ENCODE results near the gene MFSD6.

MFSD6 gene

DNA sequence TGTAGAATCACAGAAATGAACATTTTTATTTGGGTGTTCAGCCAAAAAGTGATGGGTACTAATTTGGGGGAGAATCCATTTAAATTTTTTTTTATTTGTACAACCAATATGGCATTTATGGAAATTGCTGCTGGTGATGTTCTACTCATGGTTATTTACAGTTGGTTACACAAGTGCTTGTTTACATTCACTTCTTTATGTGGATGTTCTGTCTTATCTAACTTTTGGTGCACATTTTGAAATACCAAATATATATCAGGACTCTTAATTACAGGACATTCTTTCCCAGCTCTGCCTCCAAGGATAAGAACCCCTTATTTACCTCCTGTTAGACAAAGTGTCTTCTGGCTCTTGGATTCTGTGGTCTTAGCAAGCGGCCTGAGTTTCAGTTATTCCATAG lies 91.1 kb downstream of the MFSD6 start:
- TF ChIP-seq, protein P1, sequence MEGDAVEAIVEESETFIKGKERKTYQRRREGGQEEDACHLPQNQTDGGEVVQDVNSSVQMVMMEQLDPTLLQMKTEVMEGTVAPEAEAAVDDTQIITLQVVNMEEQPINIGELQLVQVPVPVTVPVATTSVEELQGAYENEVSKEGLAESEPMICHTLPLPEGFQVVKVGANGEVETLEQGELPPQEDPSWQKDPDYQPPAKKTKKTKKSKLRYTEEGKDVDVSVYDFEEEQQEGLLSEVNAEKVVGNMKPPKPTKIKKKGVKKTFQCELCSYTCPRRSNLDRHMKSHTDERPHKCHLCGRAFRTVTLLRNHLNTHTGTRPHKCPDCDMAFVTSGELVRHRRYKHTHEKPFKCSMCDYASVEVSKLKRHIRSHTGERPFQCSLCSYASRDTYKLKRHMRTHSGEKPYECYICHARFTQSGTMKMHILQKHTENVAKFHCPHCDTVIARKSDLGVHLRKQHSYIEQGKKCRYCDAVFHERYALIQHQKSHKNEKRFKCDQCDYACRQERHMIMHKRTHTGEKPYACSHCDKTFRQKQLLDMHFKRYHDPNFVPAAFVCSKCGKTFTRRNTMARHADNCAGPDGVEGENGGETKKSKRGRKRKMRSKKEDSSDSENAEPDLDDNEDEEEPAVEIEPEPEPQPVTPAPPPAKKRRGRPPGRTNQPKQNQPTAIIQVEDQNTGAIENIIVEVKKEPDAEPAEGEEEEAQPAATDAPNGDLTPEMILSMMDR (IDR thresholded peaks at IDR 0.05; ENCODE audit: borderline replicate concordance, control extremely low read depth, extremely low read depth, insufficient read depth, missing control alignments): no peak
- no peak for DNase-seq (ENCODE audit: low spot score)
- in situ Hi-C loops (cut with MboI; ENCODE audit: low sequenced_read_pairs, unreplicated experiment): no loop called here

- TF ChIP-seq, protein P1 (IDR thresholded peaks at IDR 0.05; ENCODE audit: borderline replicate concordance, control extremely low read depth, extremely low read depth, insufficient read depth, missing control alignments): no peak
- in situ Hi-C loops (cut with MboI; ENCODE audit: low sequenced_read_pairs, unreplicated experiment): loop anchor here (10.0 kb wide), 1 partner anchor 115 kb away; no protein-coding TSS in a partner anchor
- DNase-seq (ENCODE audit: low spot score): no peak
Measured at GRCh38 chr2:190500054-190500502, 91.9 kb downstream of the MFSD6 start.

GRCh38 chr2:190501231-190501630 lies 93.1 kb downstream of the MFSD6 start:
- in situ Hi-C loops (cut with MboI; ENCODE audit: low sequenced_read_pairs, unreplicated experiment): loop anchor here (10.0 kb wide), 1 partner anchor 116 kb away; no protein-coding TSS in a partner anchor
- DNase-seq (ENCODE audit: low spot score): no peak
- TF ChIP-seq, protein P1 (IDR thresholded peaks at IDR 0.05; ENCODE audit: borderline replicate concordance, control extremely low read depth, extremely low read depth, insufficient read depth, missing control alignments): no peak

- in situ Hi-C loops (cut with MboI; ENCODE audit: low sequenced_read_pairs, unreplicated experiment): loop anchor here (10.0 kb wide), 1 partner anchor 117 kb away; no protein-coding TSS in a partner anchor
- no peak for DNase-seq (ENCODE audit: low spot score)
- TF ChIP-seq, protein P1 (IDR thresholded peaks at IDR 0.05; ENCODE audit: borderline replicate concordance, control extremely low read depth, extremely low read depth, insufficient read depth, missing control alignments): no peak
Measured at GRCh38 chr2:190501702-190502407, 93.7 kb downstream of the MFSD6 start.

DNA sequence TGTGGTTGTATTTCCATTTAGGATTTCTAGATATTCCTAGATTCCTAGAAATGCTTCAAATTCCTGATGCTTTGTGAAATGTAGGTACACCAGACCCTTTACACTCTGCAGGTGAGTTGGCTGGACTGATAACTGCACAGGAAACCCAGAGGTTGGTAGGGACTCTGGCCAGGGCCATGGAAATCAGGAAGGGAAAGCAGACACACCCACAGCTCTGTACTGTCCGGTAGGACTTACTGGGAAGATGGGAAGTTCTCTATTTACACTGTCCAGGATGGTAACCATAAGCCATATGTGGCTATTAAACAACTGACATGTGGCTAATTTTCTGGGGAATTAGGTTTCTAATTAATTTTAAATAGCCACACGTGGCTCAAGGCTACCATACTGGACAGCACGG lies 94.9 kb downstream of the MFSD6 start:
- in situ Hi-C loops (cut with MboI; ENCODE audit: low sequenced_read_pairs, unreplicated experiment): loop anchor here (10.0 kb wide), 1 partner anchor 118 kb away; no protein-coding TSS in a partner anchor
- TF ChIP-seq, protein P1 (IDR thresholded peaks at IDR 0.05; ENCODE audit: borderline replicate concordance, control extremely low read depth, extremely low read depth, insufficient read depth, missing control alignments): no peak
- no peak for DNase-seq (ENCODE audit: low spot score)

DNA sequence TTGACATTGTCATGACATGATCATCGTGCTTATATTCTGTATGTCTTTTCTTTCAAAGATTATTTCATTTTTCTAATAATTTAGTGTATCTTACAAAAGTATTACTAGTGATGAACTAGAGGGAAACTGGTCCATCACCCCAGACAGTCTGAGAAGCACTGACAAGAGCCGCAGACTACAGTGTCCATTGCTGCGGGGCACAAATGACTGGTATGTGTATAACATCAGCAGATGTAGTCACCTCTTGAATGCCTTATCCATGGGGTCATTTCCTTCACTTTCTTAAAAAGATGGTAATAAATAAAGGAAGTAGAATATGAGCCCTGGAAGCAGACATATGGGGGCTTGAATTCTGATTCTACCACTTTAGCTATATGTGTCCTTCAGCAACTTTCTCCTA lies 96.8 kb downstream of the MFSD6 start:
- in situ Hi-C loops (cut with MboI; ENCODE audit: low sequenced_read_pairs, unreplicated experiment): loop anchor here (10.0 kb wide), 1 partner anchor 120 kb away; no protein-coding TSS in a partner anchor
- DNase-seq (ENCODE audit: low spot score): no peak
- TF ChIP-seq, protein P1 (IDR thresholded peaks at IDR 0.05; ENCODE audit: borderline replicate concordance, control extremely low read depth, extremely low read depth, insufficient read depth, missing control alignments): no peak
